ENCODE measurements around the gene CXCL11. TPM values are rescaled to one million over a fixed set of nuclear protein-coding genes. Genes with fewer than 3 reads are reported as not detected.
"Not testable (repeated sequence)": the region's sequence is repeated elsewhere in the genome, so short reads cannot be mapped to it uniquely, and the experiment has no call there.

The CXCL11 gene
- total RNA-seq, result not detected

DNA sequence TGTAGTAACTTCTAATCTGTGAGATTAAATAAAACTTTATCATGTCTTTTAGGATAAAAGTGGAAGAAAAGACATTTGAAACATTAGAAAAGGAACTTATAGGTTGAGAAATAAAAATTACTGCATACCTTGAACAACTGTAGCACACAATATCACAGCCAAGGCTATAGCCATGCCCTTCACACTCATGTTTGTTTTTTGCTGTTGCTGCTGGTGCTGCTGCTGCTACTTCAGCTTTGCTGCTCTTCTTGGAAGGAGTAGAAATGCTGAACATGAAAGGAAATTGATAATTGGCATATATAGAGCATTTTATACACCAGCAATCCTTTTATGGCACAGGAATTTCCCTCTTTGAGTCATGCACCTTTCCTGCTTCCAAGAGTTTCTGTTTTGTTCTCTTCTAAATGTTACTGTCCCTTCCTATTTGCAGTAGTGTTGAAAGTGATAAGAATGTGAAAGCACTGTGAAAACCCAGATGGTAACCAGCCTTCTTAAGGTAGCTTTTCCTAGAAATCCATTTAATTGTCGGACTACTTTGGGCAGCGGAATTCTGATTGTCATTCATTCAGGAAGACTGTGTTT is at the start of gene CXCL11:
Gene CXCL11, minus strand, starts transcription at position 272 of the 582 bp plus-strand sequence. Its CDS starts 83 bp downstream, at position 189.
- DNase-seq, result no peak

DNA sequence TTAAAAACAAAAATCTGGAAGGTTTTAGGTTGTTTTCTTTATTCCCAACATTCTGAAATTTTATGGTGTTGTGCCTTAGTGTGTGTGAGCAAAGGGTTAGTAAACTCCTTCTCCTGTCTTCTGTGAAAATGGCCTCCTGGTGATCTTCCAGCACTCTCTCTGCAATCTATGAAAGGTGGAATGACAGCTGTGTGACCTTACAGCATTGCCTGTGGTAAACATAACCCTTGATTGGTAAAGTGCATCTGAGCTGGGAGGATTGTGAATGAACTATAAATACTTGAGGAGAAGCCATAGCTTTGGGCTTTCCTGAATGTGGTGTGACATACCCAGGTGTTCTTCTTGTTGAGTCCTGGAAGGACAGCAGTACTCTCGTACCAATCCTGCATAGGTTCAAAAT is 48.7 kb upstream of the CXCL11 start:
- no peak for DNase-seq

DNA sequence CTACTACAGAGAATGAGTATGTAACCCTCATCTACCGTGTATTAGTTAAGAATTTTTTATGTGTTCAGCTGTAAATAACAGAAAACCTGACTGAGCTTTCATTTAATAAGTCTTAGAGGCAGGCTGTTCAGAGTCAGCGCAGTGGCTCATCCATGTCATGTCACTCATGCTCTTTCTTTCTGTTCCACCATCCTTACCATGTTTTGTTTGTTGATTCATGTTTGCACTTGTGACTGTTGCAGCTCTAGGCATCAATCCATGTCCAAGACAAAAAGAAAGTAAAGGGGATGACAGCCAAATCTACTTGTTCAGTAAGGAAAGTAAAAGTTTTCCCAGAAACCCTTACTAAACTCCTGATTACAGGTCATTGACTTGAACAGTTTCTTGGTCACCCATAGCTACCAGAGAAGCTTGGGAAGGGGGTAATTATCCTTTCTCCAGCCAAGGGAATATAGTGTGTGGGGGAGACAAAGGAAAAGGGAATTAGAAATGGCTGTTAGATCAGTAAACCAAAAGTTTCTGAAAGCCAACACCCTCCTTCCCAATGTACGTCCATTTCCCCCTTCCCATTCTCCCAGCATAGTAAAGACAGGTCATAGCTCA is 47.6 kb upstream of the CXCL11 start:
- DNase-seq, result no peak

DNA sequence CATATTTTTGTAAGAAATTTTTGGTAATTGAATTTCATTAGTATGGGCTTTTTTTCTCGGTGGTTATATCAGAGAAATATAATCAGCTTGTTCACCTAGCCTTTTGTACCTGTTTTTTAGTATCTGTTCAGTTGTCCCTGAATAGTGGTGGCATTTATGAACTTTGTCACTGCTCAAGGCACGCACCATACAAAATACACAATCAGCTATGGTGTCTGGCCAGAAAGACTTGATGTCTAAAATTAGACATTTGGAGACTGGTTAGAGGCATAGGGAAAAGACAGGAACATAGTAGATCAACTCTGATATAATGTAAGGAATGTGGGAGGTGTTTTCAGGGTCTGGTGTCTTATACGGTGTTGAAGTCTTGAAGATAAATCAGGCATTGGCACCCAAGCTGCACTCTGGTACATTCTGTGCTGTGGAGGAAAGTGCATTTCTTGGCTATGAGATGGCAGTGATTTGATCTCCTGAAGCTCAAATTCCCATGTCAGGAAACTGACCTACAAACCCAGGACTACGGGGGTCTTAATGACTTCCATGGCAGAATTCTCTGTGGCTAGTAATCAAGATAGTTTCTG is 42.3 kb upstream of the CXCL11 start:
- peak; percentile 21 for DNase-seq

DNA sequence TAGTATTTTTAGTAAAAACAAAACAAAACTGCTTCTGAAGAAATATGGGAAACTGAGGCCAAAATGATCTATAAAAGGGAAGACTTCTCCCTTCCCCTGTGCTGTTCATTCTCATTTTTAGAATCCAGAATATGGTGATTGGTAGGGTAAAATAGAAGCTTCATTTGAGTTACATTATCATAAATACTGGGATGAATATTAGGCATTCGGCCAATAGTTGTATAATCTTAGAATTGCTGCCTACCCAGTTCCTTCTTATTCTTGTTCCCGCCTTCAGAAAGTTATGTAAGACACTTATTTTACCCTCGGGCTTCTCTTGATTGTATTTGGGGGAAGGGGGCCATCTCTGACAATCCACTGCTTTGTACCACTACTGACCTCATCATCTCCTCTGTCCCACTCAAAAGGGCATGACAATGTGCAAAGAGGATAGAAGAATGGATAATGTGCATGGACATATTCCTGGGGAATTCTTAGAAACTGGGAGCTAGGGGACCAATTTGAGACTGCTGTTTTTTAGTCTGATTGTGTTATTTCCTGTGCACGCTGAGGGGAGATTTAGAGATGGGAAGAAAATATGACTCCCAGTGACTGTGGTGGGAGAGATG is 39.2 kb upstream of the CXCL11 start:
- DNase-seq, result no peak

DNA sequence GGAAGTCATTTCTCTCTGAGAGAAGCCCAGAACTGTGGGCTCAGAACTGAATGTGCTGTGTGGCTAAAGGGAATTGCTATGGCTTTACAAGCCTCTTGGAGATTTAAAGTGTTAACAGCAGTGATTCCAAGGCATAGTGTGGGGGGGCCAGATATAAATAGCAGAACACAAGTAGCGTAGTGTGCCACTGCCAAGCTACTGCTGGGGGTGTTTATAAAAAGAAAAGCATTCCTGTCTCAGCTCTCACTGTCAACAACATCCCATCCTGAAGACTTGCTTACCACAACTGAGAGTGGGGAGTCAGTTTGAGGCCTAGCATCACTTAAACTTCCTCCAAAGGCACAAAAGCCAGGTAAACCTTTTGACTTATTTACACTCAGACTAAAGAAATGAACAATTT is 38.6 kb upstream of the CXCL11 start, which contains the start of gene ART3:
Gene ART3, plus strand, starts transcription at position 242 of the 400 bp plus-strand sequence. CDS start 1,181 bp downstream, outside the sequence.
- peak; percentile 66 for DNase-seq

DNA sequence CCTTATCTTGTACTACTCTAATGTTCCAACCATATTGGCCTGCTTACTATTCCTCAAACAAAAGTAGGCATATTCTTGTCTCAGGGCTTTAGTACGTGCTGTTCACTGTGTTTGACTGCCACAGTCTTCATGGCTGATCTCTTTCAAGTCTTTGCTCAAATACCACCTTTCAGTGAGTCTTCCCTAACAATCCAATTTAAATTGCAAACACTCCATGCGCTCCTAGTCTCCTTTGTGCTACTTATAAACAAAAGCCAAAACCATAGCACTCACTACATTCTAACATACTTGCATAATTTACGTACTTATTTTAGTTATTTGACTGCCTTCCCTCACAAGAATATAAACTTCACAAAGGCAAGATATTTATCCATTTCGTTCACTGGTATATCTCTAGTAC is 36.9 kb upstream of the CXCL11 start:
- no peak for DNase-seq

DNA sequence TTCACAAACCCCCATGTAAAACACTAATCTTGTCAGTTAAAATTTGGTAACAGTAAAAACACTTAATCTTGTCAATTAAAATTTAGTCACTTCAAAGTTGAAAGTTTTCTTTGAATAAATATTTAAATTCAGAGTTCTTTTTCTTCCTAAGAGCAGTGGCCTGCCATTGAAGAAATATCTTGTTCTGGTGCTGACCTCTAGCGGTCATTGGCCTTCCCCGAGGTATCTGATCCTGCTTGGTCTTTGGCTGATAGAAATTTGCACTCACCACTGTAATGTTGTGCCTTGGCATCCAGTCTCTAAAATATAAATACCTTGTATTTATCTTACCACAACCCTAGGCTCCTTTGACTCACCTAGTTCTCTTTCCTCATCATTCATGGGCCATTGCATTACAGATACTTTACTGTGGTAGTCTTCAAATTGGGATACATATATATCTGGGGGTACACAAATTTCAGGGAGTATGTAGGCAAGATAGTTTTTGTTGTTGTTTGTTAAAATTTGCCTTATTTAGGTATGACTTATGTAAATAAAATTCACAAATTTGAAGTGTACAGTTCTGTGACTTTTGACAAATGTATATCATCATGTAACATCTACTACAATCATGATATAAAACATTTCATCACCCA is 31.9 kb upstream of the CXCL11 start:
- DNase-seq, result peak; percentile 90

DNA sequence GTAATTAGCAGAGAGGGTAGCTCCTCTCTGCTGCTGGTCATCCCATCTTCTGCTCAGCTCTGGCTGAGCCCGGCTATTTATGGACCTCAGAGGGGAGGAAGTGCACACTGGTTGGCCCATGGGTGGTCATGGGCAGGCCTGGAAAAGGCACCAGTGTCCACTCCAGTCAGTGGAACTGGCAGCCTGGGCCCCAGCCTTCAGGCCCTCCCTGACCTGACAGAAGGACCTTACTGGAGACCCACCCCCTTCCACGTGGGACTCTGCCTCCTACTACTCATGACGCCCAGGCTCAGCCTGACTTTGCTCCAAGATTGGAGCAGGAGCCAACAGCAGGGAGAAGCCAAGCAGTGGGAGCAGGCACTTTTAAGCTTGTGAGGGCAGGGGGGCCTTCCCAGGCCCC is 30.7 kb upstream of the CXCL11 start:
- no peak for DNase-seq

DNA sequence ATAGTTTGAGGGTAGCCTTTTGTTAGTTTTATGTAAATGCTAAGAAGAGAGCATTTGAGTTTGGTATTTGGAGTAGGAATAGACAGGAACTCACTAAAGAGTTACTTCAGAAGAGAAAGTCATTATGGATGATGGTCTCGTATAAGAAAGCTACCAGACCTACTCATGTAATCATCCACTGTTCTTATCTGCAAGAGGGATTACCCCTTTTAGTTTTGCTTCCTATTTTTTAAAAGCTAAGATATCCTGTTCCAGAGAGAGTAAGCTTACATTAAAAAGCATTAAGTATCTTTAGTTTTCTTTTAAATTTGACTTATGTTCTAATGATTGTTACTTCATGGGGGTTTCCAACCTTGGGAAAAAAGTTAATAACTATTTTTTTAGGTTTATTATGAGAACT is 26.1 kb upstream of the CXCL11 start:
- DNase-seq, result no peak

DNA sequence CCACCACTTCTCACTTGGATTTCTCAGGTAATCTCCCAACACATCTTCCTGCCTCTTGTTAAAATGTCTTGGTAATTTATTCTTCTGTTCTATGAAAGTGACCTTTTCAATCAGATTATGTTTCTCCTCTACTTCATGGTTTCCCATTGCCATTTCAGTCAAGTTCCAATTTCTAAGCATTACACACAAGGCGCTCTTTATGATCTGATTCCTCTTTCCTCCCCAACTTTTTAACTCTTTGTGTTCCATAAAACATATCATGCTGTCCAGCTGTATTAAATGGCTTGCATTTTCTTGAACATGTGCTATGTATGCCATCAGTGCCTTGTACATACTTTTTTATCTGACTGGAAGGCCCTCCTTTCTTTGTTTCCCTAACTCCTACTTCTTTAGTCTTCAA is 25.6 kb upstream of the CXCL11 start:
- no peak for DNase-seq

DNA sequence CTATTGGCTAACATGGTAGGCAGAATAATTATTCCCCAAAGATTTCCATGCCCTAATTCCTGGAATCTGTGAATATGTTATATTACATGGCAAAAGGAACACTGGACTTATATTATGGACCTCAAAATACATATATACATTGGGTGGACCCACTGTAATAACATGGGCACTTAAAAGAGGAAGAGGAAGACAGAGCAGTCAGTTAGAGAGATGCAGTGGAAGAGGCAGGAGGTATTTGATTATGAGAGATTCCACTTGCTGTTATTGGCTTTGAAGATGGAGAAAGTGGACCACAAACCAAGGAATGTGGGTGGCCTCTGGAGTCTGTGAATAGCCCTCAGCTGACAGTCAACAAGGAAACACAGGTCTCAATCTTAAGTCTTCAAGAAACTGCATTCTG is 24.6 kb upstream of the CXCL11 start:
- no peak for DNase-seq

DNA sequence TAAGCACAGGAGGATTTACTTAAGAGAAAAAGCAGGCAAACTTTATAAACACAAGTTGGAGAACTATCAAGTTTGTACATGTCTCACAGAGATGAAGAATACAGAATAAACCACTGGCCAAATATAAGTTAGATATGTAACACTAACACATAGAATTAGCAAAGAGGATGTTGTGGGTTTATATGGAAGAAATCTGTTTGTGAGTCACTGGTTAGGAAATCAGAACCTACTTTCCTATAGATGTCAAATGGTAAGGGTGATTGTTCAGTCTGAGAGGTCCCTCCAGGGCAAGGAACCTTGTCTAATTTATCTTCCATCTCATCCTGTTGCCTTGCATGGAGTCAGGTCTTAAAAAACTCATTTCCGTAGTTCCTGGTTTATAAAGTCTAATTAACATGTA is 23.9 kb upstream of the CXCL11 start:
- no peak for DNase-seq

DNA sequence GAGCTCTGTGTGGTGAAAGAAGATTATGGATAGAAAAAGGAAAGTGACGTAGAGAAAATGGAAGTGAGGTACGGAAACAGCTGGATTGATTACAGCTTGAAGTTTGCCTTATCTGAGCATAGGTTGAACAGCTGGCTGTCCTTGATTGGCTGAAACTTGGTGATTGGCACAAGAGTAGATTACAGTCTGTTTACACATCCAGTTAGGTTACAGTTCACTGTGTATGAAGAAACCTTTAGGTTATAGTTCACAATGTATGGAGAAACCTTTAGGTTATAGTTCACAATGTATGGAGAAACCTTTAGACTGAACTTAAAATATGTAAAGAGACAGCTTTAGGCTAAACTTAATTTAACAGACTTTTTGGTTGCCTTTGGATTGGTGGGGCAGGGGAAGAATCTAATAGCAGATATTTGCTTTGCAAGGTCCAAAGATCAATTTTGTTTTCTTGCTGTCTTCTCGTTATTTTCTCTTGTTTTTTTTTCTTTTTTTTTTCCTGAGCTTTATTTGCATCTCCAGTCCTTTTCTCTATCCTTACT is 23.1 kb upstream of the CXCL11 start:
- DNase-seq, result no peak

DNA sequence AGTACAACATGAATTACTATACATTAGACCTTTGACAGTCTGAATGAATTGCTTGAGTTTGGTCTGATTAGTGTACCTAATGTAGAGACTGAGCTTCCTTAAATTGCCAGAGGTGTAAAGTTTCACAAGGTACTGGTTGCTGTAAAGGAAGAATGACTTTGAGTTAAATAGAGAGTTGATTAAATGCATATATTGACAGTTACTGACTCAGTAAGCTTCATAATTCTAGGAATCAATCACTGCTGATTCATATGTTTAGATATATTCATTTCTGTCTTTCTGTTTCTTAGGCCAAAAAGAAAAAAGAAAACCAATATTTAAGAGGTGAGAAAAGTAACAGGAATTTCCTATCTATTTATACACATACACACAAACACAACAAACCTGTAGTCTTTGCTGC is 22.4 kb upstream of the CXCL11 start:
- DNase-seq, result no peak

DNA sequence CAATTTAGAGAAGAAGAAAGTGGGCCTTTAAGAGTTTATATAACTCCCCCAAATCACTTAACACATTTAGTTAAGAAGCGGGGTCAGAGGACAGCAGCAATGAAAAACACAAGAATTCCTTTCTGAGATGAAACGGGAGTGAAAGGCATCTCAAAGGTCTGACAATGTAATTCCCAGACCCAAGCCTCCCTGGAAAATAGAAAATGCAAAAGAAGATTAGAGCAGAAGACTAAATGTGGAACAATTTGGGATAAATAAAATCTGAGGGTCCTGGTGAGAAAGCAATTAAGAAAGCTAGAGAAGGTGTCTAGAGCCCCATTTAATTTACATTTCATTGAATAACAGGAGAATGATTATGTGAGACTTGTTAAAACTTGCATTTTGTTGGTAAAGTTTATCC is 19.6 kb upstream of the CXCL11 start:
- DNase-seq, result no peak

DNA sequence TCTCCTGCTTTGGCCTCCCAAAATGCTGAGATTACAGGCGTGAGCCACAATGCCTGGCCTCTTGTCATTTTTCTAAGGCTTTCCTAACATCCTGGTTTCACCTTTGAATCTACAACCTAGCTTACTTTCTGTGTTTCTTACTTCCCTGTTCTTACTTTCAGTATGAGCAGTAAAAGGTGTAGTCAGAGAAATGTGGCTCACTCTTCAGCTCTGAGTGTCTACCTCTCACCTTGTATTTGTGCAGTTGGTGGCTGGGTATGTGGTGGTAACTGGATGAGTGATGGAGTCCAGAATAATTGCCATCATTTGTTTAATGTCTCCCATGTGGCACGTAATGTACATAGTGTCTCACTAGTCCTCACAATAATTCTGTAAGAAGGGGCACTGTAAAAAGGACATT is 19.1 kb upstream of the CXCL11 start:
- DNase-seq, result no peak

DNA sequence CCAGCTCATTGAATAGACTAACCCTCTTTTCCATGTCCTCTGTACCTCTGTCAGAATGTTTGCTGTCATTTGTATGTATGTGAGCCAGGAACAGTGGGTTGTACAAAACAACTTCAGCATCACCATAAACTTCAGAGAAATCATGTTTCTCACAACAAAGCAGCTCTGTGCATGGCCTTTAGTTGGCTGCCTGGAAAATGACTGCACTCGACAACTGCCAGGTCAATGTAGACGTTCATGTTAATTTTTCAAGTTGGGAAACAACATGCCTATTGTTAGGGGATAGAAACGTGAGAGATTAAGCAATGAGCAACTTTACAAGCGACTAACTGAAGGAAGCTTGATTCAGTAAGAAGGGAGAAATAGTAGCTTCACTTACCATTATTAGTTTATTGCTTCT is 17.9 kb upstream of the CXCL11 start:
- peak; percentile 58 for DNase-seq

DNA sequence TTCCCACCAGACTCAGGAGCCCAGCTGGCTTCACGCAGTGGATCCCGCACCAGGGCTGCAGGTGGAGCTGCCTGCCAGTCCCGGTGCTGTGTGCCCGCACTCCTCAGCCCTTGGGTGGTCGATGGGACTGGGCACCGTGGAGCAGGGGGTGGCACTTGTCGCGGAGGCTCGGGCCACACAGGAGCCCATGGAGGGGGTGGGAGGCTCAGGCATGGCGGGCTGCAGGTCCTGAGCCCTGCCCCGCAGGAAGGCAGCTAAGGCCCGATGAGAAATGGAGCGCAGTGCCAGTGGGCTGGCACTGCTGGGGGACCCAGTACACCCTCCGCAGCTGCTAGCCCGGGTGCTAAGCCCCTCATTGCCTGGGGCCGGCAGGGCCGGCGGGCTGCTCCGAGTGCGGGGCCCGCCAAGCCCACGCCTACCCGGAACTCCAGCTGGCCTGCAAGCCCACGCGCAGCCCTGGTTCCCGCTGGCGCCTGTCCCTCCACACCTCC is 14.7 kb upstream of the CXCL11 start:
- DNase-seq, result not testable (repeated sequence)

DNA sequence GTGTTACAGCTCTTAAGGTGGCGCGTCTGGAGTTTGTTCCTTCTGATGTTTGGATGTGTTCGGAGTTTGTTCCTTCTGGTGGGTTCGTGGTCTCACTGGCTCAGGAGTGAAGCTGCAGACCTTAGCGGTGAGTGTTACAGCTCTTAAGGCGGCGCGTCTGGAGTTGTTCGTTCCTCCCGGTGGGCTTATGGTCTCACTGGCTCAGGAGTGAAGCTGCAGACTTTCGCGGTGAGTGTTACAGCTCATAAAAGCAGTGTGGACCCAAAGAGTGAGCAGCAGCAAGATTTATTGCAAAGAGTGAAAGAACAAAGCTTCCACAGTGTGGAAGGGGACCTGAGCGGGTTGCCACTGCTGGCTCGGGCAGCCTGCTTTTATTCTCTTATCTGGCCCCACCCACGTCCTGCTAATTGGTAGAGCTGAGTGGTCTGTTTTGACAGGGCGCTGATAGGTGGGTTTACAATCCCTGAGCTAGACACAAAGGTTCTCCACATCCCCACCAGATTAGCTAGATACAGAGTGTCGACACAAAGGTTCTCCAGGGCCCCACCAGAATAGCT is 14.1 kb upstream of the CXCL11 start:
- DNase-seq, result not testable (repeated sequence)

DNA sequence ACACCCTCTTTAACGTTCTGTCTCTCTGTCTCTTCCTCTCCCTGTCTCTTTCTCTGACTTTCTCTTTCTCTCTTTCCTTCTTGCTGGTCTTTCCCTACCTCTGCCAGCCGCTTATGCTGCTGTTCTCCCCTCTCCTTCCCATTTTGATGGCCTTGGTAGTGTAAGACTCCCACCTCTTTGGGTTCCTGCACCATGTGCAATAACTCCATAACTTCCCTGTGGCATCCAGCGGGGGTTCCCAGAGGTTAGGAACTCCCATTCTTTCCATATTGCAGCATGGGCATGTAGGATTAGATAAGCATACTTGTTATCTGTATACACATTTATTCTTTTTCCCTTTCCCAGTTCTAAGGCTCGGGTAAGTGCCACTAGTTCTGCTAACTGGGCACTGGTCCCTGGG is 8.8 kb upstream of the CXCL11 start:
- DNase-seq, result not testable (repeated sequence)

DNA sequence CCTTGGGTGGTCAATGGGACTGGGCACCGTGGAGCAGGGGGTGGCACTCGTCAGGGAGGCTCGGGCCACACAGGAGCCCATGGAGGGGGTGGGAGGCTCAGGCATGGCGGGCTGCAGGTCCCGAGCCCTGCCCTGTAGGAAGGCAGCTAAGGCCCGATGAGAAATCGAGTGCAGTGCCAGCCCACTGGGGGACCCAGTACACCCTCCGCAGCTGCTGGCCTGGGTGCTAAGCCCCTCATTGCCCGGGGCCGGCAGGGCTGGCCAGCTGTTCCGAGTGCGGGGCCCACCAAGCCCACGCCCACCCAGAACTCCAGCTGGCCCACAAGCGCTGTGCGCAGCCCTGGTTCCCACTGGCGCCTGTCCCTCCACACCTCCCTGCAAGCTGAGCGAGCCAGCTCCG is 7.4 kb upstream of the CXCL11 start:
- DNase-seq, result not testable (repeated sequence)
